Measurements from ENCODE around the gene RETSAT.
"Not testable (repeated sequence)": the region's sequence is repeated elsewhere in the genome, so short reads cannot be mapped to it uniquely, and the experiment has no call there.

The RETSAT gene

DNA sequence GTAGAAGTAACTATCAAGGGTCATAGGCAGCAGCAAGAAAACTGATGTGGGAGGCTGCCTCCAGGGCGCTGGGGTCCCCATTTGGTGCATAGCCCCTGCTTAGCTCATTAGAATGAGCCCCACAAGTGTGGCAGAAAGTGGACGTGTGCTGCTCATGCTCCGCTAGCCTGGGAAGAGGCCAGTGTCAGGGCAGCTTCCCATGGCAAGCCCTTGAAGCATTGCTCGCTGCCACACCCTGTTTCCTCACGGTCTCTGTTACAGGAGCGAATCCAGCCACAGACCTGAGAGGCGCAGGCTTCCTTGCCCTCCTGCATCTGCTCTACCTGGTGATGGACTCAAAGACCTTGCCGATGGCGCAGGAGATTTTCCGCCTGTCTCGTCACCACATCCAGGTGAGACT lies 22.8 kb upstream of the RETSAT start:
- no peak for DNase-seq

DNA sequence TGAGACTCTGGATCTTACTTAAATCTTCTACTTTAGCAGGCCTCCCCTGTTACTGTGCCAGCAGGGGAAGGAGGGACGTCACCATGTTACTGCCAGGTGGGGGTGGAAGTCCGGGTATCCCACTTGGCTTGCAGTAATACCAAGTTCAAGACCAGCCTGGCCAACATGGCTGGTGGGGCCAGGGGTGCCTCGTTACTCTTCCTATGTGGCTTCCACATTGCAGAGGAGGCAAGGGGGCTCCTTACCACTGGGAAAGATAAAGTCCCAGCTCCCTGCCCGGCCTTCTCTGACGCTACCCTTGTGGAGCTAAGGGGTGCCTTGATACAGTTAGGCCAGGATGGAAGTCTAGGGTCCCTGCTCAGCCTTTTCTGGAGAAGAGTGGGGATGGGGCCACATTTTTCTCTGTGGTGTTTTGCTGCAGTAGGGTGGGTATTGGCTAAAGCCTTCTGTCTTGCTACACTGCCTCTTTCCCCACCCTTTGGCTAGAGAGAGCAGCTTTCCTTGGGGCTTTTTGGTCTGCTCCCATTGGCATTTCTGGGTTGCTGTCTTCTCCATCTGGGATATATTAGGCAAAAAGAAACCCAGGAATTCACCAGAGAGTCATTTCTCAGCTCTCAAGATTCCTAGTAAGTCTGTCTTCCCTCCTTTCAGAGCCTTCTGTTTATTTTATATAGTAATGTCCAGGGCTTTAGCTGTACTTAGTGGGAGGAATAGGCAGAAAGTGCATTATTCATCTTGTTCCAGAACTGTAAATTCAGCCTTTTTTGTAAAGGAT lies 22.1 kb upstream of the RETSAT start:
- DNase-seq, result peak; percentile 36

DNA sequence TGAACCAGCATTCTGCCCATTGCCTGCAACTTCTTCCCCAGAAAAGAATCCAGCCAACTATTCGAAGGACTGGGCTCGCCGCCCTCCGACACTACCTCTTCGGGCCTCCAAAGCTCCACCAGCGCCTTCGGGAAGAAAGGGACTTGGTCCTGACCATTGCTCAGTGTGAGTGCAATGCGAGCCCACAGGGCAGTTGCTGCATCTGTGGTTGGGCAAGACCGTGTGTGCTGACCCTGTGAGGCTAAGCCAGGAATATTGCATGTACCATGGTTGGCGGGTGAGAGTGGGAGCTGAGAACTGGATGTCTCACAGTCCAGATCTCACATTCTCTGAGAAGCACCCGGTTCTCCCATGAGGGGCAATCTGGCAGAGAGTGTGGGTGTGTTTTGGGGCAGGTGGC lies 16.7 kb upstream of the RETSAT start:
- no peak for DNase-seq

DNA sequence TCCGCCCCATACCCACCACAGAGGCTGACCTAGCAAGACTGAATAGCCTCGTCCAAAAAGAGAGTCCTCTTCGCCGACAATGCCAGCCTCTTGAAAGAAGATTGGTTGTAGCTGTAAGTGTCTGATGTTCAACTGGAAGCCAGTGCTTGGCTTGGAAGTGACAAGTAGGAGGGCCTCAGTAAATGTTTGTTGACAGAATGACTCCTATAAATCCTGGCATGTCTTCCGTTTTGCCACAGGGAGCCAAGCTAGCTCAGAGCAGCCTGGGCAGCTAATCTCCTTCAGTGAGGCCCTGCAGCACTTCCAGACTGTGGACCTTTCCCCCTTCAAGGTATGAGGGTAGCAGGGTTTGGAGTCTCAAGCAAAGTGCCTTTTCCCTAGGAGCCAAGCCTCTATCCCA lies 15.2 kb upstream of the RETSAT start:
- no peak for DNase-seq

DNA sequence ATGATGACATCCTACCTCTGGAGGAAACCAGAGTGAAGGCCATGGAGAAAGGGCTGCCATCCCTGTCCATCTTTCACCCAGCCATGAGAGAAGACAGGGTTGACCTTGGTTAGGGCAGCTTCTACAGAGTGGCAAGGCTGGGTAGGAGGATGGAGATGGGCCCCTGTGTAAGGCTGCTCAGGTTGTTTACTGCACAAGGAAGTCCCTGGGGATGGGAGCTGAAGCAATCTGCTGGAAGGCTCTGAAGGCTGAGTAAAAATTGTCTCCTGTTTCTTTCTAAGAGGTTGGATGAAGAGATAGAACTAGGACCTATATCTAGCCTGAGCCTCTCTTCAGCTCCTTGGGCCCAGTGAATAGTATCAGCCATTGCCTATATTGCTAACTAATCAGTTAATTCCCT lies 14.6 kb upstream of the RETSAT start:
- DNase-seq, result no peak

DNA sequence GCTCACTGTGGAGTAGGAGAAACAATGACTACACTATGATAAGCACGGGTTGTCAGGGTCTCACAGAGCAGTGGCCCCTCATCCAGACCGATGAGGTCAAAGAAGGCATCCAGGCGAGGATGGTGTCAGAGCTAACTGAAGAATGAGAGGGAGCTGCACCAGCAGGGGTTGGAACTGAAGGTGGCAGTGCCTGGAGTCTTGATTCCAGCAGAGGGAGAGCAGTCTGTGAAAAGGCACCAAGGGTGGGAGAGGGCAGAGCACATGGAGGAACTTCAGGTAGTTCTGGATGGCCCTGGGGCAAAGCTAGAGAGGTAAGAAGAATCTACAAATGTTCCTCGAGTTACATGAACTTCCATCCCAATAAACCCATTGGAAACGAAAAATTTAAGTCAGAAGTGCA lies 12.9 kb upstream of the RETSAT start:
- DNase-seq, result no peak

DNA sequence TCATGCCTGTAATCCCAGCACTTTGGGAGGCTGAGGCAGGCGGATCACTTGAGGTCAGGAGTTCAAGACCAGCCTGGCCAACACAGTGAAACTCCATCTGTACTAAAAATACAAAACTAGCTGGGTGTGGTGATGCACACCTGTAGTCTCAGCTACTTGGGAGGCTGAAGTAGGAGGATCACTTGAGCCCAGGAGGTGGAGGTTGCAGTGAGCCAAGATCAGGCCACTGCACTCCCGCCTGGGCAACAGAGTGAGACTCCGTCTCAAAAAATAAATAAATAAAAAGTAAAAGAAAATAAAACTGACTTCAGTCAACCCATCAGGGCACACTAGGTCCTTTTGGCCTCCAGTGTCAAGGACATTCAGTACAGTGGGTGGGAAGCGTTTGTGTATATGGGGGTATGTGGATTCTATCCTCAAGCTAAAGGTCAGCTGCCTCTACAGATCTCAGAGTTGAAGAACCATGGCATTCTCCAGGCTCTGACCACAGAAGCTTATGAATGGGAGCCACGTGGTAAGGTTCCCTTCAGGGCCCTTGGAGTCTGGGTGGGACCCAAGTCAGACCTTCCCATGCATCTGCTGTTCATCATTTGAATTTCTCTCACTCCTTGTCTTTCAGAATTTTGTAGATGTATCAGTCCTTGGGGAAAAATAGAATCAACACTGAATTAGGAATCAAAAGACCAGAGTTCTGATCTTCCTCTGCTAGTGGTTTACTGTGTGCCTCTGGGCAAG lies 8.5 kb upstream of the RETSAT start:
- not testable (repeated sequence) for DNase-seq

DNA sequence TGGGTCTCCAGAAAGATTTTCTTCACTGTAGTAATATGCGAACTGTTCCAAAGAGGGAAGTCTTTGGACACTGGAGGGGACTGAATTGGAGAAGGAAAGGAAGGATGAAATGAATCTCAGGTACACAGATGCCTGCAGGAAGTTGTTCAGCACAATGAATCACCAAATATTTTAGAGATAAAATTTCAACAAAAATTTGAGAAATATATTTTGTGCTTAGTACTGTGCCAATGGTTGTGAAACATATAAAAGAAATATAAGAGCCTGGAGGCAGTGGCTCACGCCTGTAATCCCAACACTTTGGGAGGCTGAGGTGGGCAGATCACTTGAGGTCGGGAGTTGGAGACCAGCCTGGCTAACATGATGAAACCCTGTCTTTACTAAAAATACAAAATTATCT lies 3.4 kb upstream of the RETSAT start:
- DNase-seq, result no peak

DNA sequence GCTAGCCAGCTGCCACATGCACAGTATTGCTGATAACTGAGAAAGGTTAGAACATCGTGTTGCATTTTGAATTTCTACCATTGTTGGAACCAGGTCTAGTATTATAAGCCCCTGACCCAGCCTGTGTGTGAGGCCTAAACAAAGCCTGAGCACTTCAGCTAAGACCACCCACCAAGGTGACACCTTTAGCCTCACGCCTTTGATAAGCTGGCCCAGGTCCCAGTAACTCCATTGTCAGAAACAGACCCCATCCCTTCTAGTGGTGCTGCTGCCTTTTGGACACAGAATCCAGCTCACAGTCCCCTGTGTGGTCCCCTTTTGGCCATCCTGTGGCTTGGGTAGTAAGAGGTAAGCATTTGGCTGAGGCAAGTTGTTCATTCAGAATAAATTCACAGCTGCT lies 1.9 kb upstream of the RETSAT start:
- no peak for DNase-seq

DNA sequence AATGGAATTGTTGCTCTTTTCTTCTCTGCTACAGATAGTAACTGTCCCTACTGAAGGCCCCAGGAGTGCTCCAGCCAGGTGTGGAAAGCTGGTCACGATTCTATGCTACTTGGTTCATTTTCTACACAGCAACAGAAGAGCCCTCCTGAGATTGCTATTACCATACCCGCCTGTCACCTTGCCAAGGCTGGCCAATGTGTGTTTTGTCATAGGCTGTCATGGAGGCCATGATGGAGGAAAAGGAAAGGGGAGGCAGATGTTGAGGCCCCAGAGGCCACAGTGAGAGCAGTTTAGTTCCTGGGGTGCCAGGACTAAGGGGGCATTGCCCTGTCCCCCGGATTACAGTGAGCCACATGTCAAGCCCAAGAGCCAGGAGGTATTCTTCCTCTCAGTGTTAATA lies 1.2 kb upstream of the RETSAT start:
- peak; percentile 7 for DNase-seq

DNA sequence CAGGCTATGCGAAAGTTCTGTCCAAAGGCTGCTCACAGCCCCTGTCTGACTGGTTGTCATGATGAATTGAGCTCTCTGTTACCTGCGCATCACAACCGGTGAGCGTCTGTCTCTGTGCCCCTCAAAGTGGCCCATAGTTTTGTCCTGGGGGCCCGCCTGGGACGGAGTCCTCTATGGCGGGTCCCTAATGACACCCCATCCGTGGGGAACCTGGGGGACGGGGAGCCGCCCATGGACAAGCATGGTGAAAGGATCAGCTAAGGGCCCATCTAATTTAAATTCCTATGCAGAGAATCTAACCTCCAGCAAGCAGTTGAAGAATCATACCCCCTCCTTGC lies 714 bp upstream of the RETSAT start:
- DNase-seq, result peak; percentile 9

DNA sequence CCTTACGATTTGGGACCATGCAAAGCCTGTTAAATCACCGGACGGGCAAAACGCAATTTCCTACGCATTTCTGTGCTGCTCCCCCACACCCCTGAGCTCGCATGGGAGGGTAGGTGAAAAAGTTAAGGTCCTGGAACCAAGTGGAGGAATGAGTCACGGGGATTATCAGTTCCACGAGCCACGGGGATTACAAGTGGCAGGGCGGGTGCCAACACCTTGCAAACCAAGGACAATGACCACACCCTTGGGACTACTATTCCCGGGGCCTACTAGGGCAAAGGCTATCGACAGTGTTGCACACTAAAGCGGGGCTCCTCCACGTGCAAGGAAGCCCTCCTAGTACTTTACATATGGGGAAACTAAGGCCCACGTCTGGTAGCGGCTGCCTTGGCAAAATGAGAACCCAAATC lies 447 bp downstream of the RETSAT start:
- DNase-seq, result peak; percentile 4

DNA sequence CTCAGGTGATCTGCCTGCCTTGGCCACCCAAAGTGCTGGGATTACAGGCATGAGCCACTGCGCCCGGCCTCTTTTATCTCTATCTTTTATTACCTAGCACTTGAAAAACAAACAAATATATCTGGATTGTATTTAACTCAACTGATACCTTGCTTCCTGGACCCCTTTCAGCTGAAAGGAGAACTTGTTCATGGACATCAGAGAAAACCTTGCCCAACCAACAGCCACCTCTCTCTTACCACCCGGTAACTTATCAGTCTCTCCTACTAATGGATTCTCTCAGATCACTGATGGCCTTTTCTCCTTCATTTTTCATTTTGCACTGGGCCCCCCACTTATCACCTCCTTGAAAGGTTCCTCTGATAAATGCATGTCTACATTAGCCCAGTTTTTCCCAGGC lies 6.7 kb downstream of the RETSAT start:
- DNase-seq, result no peak

DNA sequence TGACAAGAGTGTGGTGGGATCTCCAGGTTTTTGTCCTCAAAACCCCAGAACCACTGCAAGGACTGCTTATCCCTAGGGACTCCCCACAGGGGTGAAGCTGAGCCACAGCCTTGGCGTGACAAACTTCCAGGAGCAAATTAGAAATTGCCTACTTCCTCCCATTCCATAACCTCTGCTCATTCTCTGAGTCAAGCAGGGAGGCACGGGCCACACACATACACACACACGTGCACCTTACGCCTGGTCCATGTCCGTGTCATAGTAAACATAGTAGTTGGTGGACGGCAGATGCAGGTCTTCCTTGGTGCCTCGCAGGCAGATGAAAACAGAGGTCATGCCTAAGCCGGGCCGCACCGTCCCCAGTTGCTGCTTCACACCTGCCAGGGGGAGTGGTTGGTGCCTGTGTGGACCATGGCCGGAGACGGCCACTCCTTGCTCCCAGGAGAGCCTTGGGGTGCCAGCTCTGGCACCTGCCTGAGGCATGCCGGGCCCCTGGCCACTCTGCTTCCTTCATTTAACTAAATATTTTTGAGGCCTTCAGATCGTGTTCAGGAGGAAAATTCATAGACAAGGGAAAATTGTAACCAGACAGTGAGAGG lies 9.9 kb downstream of the RETSAT start:
- DNase-seq, result no peak

DNA sequence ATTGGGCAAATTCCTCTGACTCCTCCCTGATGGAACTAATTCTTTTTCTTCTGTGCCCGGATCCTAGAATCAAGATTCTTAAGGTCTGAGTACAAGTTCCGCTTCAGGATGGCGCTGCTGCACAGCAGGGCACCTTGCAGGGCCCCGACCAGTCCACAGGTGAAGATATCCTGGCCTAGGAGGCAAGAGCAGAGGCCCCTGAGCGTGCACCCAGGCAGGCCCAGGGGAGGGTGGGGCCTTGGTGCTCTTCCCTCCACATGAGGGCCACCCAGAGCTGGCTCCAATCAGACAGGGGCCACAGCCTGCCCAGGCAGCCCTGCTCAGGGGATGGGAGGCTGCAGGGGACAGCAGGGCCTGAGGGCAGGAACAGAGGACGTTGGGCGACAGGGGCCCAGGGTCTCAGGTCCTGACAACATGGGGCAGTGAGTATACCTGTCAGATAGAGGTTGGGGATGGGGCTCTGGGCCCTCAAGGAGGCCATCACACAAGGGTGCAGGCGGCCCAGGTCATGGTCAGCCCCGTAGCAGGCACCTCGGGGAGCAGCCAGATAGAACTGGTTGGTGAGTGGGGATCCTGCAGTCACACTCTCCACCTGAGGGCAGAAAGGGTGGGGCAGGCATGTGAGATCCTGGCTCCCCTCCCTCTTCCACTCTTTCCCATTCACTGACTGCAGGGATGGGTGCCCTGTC lies 11.0 kb downstream of the RETSAT start:
- not testable (repeated sequence) for DNase-seq

DNA sequence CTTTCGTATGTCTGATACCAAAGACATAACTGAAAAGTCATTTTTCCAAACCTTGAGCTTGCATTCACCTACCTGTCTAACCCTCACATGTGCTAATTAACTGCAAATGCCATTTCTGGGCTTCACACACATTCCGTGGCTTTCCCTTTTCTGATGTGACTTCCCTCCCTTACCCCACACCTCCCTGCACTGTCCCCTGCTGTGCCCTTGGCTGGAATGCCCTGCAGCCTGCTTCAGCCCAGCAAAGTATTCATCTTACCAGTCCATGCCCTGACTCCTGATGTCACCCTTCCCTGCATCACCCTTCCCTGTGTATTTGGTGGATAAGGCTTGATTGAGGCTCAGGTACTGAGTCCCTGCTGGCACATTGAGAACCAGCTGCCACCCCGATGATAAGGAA lies 12.2 kb downstream of the RETSAT start:
- DNase-seq, result no peak

DNA sequence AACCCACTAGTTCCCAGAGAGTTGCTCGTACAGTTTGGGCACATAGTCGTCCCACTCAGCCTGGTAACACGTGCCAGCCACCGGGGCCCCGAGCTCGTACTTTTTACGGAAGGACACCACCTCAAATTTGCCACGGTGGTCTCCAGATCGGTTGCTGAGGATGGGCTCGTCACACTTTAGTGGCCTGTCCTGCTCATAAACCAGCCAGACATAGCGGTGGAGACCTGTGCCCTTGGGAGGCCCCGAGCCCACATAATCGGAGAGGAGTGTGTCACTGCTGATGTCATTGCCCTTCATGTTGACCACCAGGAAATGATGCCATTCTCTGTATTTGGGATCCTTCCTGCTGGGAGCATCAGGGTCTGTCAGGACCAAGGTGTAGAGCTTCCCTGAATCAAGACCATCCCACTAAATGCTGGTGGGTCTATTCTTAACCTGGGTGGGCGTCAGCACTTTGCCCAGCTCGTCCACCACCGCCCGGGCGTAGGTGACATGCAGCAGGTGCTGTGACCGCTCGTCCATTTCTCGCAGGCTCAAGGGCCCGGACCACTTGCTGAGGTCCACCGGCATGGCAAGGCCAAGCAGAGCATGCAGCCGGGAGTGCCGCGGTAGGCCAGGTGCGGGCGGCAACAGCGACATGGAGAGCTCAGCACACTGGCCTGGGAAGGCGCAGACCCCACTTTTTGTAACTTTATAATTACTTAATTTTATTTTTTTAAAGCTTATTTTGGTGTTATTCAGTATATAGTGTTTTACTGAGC lies 12.9 kb downstream of the RETSAT start:
- no peak for DNase-seq

DNA sequence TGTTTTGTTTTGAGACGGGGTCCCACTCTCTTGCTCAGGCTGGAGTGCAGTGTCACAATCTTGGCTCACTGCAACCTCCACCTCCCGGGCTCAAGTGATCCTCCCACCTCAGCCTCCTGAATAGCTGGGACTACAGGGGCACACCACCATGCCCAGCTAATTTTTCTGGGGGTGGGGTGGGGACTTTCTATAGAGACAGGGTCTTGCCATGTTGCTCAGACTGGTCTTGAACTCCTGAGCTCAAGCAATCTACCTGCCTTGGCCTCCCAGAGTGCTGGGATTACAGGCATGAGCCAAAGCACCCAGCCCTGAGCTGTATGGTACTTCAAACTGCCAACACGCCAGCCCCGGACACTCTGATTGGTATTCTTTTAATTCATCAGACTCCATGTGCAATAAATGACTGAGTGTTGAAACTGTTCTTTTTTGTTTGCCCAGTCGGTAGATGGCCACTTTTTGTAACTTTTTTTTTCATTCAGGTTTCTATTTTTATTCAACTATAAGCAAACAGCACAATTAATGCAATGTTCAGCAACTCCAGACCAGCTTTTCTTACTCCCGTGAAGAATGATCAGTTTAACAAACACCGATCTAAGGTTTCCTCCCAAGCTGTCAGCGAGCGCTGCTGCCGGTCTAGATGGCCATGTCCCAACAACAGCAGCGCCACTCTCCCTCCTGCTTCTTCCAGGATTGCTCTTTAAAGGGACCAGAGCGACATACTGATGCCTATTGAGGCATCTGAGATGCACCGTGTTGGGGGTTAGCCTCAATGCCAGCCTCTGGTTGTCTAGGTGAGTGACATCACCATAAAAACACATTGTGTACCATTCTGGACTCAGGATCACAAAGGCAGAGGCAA lies 14.1 kb downstream of the RETSAT start:
- DNase-seq, result no peak

DNA sequence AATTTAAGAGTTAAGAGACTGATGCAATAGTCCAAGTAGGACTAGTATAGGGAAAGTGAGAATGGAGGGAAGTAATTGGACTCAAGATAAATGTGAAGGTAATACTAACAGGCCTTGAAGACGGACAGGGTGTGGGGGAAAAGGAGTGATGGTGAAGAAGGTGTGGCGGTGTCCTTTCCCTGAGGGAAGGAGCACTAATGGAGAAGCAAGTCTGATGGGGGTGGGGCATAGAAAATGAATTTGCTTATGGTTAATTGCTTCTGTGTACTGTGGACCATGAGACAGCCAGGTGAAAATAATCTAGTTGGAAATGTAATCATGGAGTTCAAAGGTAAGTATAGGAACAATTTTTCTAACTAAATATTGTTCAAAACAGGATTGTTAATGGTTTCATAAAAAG lies 19.4 kb downstream of the RETSAT start:
- DNase-seq, result no peak

DNA sequence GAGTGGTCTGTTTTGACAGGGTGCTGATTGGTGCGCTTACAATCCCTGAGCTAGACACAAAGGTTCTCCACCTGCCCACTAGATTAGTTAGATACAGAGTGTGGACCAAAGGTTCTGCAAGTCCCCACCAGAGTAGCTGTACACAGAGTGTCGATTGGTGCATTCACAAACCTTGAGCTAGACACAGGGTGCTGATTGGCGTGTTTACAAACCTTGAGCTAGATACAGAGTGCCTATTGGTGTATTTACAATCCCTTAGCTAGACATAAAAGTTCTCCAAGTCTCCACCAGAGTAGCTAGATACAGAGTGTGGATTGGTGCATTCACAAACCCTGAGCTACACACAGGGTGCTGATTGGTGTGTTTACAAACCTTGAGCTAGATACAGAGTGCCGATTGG lies 20.5 kb downstream of the RETSAT start:
- DNase-seq, result not testable (repeated sequence)

DNA sequence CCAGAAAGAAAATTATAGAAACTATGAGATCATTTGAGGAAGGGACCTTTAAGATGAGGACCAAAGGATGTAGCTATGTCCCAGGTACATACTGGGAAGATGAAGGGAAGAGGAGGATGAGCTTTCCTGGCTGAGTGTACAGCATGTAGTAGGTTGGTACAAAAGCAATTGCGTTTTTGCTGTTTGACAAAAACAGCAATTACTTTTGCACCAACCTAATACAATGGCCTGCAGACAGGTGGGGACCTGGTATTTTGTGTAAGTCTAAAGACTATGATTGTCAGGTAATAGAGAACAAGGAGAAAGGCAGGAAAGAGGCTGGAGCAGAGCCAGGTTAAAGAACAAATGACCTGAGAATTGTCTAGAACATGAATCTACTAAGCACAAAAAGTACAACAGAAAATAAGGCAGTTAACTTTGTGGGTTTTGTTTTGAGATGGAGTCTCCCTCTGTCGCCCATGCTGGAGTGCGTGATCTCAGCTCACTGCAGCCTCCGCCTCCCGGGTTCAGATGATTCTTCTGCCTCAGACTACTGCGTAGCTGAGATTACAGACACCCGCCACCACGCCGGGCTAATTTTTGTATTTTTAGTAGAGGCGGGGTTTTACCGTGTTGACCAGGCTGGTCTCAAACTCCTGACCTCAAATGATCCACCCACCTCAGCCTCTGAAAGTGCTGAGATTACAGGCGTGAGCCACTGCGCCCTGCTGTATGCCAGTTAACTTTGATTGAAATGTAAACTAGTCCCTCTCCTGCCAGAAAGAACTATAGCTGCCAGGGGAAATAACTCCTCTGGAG lies 23.3 kb downstream of the RETSAT start:
- DNase-seq, result no peak

All from fibroblast of skin of right biceps (primary cell).